ENCODE data around the gene OR6Q1.
"Not testable (repeated sequence)": the region's sequence is repeated elsewhere in the genome, so short reads cannot be mapped to it uniquely, and the experiment has no call there.

OR6Q1 gene

GRCh38 chr11:58030653-58031052, at the start of gene OR6Q1:
Gene OR6Q1, plus strand, starts transcription at chr11:58030953. Its CDS starts 0 bp downstream, at chr11:58030953.
- DNase-seq: no peak

GRCh38 chr11:57981536-57981935, 49.2 kb upstream of the OR6Q1 start:
- DNase-seq: no peak

GRCh38 chr11:57982776-57983175, 48.0 kb upstream of the OR6Q1 start:
- no peak for DNase-seq

GRCh38 chr11:57983191-57983590, 47.6 kb upstream of the OR6Q1 start:
- no peak for DNase-seq

GRCh38 chr11:57999523-57999922, 31.2 kb upstream of the OR6Q1 start:
- not testable (repeated sequence) for DNase-seq

- not testable (repeated sequence) for DNase-seq
Measured at GRCh38 chr11:58000021-58000420, 30.7 kb upstream of the OR6Q1 start.

GRCh38 chr11:58000699-58001098, 30.1 kb upstream of the OR6Q1 start:
- DNase-seq: no peak

GRCh38 chr11:58003036-58003435, 27.7 kb upstream of the OR6Q1 start:
- DNase-seq: no peak

GRCh38 chr11:58003591-58003990, 27.2 kb upstream of the OR6Q1 start:
- no peak for DNase-seq

- DNase-seq: no peak
Measured at GRCh38 chr11:58004664-58005063, 26.1 kb upstream of the OR6Q1 start.

- no peak for DNase-seq
Measured at GRCh38 chr11:58006940-58007339, 23.8 kb upstream of the OR6Q1 start.

GRCh38 chr11:58011771-58012170, 19.0 kb upstream of the OR6Q1 start:
- no peak for DNase-seq

- no peak for DNase-seq
Measured at GRCh38 chr11:58023435-58023931, 7.3 kb upstream of the OR6Q1 start, which contains the start of gene OR9Q1. Gene OR9Q1, plus strand, starts transcription at chr11:58023881. Its CDS starts 155,564 bp downstream, at chr11:58179445.

GRCh38 chr11:58024601-58025091, 6.1 kb upstream of the OR6Q1 start:
- DNase-seq: no peak

GRCh38 chr11:58027341-58027740, 3.4 kb upstream of the OR6Q1 start:
- no peak for DNase-seq

GRCh38 chr11:58028687-58029411, 1.9 kb upstream of the OR6Q1 start:
- no peak for DNase-seq

GRCh38 chr11:58034471-58034870, 3.7 kb downstream of the OR6Q1 start:
- no peak for DNase-seq

GRCh38 chr11:58039589-58039988, 8.8 kb downstream of the OR6Q1 start:
- no peak for DNase-seq

- DNase-seq: no peak
Measured at GRCh38 chr11:58043379-58043778, 12.6 kb downstream of the OR6Q1 start.

- DNase-seq: no peak
Measured at GRCh38 chr11:58046231-58046630, 15.5 kb downstream of the OR6Q1 start.

- DNase-seq: no peak
Measured at GRCh38 chr11:58047818-58048217, 17.1 kb downstream of the OR6Q1 start.

GRCh38 chr11:58055806-58056401, 25.2 kb downstream of the OR6Q1 start:
- no peak for DNase-seq

- no peak for DNase-seq
Measured at GRCh38 chr11:58057481-58057880, 26.7 kb downstream of the OR6Q1 start.

All from activated CD4-positive, alpha-beta T cell treated with anti-CD3 and anti-CD28 coated beads, Interleukin-2, amount 50 U/mL, for 1 hour (primary cell).